HFF-Myc (cell line): Measurements from ENCODE around the gene ADAM21.
"Not testable (repeated sequence)": the region's sequence is repeated elsewhere in the genome, so short reads cannot be mapped to it uniquely, and the experiment has no call there.

Experiments
- DNase-seq: peaks from one replicate; pipeline ENCODE4 v3.0.0-alpha.2; 2011; ENCODE audit warnings: low read depth; ENCODE audit errors: extremely low read depth
- H3K4me3 ChIP-seq: replicated peaks from 2 replicates; pipeline ENCODE4 v1.5.1; 2011; ENCODE audit warnings: low read depth, mild to moderate bottlenecking, control low read depth, low read length
- TF ChIP-seq, protein P1 (sequence below): IDR thresholded peaks from 2 replicates; pipeline ENCODE4 v1.5.1; 2012; ENCODE audit warnings: mild to moderate bottlenecking, low read depth, low read length, control low read depth; ENCODE audit errors: missing control alignments

Gene ADAM21

DNA sequence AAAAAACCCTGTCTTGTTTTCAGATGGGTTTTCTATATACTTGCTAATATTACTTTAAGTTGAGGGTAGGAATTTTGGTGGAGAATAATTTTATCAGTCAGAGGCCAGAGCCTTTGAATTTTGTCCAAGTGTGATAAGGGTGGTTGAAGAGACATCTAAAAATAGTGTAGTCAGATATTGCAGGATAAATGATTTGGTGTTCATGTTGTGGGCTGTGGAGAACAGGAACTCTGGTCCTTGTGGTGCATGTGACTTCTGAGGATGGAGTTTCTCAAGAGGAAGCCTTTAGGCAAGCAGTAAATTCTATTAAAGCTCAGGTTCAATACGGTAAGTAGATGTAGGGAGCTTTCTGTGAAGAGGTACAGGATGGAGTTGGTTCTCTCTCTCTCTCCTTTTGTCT lies 2.8 kb downstream of the ADAM21 start:
- H3K4me3 ChIP-seq = no peak overlapping the region
- TF ChIP-seq, protein P1, sequence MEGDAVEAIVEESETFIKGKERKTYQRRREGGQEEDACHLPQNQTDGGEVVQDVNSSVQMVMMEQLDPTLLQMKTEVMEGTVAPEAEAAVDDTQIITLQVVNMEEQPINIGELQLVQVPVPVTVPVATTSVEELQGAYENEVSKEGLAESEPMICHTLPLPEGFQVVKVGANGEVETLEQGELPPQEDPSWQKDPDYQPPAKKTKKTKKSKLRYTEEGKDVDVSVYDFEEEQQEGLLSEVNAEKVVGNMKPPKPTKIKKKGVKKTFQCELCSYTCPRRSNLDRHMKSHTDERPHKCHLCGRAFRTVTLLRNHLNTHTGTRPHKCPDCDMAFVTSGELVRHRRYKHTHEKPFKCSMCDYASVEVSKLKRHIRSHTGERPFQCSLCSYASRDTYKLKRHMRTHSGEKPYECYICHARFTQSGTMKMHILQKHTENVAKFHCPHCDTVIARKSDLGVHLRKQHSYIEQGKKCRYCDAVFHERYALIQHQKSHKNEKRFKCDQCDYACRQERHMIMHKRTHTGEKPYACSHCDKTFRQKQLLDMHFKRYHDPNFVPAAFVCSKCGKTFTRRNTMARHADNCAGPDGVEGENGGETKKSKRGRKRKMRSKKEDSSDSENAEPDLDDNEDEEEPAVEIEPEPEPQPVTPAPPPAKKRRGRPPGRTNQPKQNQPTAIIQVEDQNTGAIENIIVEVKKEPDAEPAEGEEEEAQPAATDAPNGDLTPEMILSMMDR = no peak
- DNase-seq = no peak

DNA sequence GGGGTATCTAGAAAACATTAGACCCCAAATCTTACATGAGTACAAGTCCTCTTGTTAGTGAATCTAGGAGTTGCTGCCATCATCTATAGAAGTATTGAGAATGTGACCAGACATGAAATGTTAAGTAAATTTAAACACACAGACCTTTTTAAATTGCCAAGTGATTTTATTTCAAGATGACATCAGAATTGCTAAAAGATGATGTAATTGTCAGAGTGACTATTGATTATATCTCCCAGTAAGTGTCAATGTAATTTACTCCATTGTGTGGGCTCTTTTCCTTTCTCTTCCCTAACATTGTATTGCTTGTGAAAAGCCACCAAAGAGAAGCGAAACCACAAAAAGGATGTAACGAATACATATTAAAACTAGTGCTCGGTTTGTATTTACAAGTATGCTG lies 16.8 kb downstream of the ADAM21 start:
- DNase-seq = no peak
- TF ChIP-seq, protein P1 = no peak
- no peak overlapping the region for H3K4me3 ChIP-seq

DNA sequence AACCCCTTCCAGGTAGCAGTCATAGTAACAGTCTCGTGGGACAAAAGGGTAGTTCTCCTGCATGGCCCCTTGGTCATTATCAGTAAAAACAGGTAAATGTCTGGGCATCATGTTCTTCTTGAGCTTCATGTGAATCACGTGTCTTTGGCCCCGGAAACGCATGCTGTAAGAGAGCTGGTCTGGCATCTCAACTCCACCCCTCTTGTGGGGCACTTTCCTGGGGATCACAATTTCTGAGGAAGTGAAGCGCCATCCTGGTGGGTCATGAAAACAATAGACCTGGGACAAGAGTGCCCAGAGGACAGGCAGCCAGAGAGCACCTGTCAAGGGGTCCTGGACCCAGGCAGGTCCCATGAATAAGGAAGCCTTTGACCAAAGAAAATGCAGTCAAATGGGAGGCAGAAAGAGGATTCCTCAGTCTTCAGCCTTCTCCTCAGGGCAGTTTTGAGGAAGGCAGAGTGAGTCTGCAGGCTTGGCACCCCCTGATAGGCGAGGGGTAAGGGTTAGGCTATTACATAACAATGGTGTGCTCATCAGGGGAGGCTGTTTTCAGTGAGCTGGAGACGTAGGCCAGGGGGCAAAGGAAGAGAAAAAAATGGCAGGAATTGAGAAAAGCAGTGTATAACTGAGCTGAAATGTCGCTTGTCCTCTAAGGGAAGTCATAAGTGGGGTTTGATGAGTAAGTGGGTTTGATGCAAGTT lies 19.0 kb downstream of the ADAM21 start:
- not testable (repeated sequence) for H3K4me3 ChIP-seq, DNase-seq

DNA sequence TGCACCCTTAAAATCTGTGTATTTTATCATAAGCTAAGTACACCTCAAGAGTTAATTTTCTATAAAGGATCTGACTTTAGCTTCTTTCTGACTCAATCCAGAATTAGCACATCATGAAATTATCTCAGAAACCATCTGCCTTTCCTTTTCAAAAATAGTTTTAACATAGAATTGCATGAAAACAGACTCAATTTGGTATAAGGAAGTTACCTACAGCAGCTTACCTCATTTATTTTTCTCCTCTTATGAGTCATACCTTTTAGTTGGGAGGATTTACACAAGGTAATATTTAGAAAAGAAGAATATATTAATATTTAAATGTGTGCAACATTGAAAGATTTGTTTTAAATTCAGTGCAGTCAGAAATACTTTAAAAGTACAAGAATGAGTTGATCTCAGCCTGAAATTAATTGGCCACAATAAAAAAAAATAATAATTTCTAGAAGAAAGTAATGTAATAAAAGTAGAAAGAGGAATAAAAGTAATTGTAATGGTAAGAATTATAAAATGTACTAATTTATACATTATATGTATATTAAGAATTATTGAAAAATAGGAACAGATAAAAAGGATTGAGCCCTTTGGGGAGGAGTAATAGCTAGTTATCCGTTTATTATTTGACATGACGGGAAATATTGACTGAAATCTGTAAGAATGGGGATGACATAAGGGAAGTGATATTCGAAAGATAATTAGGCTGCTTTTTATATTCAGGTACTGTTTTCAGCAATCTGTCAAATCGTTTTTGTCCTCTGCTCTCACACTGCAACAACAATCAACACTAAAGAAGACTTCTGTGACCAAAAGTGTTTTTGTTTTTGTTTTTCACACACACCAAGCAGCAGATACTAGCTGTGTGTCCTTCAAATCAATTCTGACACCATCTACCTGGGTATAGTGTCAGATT lies 20.5 kb downstream of the ADAM21 start:
- TF ChIP-seq, protein P1 = no peak
- no peak overlapping the region for H3K4me3 ChIP-seq
- no peak for DNase-seq

DNA sequence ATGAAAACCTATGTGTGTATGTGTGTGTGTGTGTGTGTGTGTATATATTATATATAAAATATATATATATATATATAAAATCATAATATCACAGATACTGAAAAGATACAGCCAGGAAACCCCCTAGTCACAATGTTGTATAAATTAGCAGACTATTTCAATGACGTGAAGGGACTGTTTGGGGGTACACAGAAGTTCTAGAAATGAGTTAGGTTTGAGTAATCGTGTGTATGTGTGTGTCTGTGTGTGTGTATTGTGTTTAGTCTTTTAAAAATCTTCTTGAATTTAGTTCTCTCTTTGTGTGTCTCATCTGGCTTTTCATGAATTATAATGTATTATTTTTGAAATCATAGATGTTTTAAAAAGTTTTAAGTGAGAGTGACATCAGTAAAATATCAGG lies 21.9 kb downstream of the ADAM21 start:
- no peak for DNase-seq
- TF ChIP-seq, protein P1 = no peak
- H3K4me3 ChIP-seq = no peak overlapping the region

DNA sequence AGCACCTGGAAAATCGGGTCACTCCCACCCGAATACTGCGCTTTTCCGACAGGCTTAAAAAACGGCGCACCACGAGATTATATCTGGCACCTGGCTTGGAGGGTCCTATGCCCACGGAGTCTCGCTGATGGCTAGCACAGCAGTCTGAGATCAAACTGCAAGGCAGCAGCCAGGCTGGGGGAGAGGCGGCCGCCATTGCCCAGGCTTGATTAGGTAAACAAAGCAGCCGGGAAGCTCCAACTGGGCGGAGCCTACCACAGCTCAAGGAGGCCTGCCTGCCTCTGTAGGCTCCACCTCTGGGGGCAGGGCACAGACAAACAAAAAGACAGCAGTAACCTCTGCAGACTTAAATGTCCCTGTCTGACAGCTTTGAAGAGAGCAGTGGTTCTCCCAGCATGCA lies 23.5 kb downstream of the ADAM21 start:
- not testable (repeated sequence) for DNase-seq, H3K4me3 ChIP-seq

DNA sequence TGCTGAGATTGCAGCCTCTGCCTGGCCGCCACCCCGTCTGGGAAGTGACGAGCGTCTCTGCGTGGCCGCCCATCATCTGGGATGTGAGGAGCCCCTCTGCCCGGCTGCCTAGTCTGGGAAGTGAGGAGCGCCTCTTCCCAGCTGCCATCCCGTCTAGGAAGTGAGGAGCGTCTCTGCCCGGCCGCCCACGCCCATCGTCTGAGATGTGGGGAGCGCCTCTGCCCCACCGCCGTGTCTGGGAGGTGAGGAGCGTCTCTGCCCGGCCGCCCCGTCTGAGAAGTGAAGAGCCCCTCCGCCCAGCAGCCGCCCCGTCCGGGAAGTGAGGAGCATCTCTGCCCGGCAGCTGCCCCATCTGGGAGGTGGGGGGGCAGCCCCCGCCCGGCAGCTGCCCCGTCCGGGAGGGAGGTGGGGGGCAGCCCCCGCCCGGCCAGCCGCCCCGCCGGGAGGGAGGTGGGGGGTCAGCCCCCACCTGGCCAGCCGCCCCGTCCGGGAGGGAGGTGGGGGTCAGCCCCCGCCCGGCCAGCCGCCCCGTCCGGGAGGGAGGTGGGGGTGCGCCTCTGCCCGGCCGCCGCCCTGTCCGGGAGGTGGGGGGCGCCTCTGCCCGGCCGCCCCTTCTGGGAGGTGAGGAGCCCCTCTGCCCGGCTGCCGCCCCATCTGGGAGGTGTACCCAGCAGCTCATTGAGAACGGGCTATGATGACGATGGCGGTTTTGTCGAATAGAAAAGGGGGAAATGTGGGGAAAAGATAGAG lies 25.6 kb downstream of the ADAM21 start:
- not testable (repeated sequence) for DNase-seq, H3K4me3 ChIP-seq

DNA sequence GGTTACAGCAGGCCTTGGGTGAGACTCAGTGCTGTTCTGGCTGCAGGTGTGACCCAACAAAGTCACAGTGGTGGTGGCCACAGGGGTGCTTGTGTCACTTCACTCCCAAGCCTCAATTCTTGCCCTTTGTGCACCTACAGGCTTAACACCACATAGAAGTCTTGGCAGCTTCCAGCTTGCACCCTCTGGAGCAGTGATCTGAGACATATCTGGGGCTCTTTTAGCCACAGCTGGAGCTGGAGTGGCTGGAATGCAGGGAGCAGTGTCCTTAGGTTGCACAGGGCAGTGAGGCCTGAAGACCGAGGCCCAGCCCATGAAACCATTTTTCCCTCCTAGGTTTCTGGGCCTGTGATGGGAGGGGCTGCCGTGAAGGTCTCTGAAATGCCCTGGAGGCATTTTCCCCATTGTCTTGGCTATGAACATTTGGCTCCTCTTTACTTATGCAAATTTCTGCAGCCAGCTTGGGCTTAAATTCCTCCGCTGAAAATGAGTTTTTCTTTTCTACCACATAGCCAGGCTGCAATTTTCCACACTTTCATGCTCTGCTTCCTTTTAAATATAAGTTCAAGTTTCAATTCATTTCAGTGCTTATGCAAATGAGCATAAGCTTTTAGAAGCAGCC lies 37.7 kb downstream of the ADAM21 start:
- TF ChIP-seq, protein P1 = no peak
- no peak for DNase-seq
- H3K4me3 ChIP-seq = no peak overlapping the region
